HUDEP-2 (cell line): Measurements from ENCODE around the gene ATP8A2.

Source experiments
- DNase-seq, 76 experiments: peaks; one replicate each; lab custom pipeline; 2025; ENCODE audit not compliant: unreplicated experiment in 76 of 76; lab: John Stamatoyannopoulos, UW

Gene ATP8A2

DNA sequence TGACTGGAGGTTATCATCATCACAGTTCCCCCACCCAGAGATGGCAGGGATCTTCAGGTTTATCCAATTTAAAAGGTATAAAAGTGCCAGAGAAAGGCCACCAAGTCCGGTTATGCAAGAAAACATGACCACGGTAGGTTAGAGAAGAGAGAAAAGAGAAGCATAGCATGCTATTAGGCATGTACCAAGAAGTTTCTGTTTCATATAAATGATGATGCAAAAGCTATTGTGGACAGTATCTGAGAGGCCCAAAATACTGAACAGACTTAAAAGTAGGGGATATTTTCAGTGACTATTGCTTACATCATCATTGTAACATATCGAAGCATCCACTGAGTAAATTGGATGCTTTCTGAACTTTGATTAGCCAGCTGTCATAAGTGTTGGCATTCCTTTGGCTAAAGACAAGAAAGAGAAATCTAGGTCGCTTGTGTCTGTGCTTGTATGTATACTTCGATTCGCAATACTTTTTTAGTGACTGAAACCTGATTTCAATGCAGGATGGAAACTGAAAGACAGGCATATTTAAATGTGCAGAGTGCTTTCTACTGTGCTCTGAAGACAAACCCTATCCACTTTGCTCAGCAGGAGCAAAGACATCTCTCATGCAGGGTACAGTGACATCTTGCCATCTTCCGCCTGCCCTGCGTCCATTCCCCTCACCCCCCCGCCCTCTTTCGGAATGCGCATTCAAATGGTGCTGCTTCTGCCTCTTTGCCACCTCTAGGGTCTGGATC lies 499.8 kb downstream of the ATP8A2 start:
- no peak for DNase-seq

GRCh38 chr13:25872481-25873241 lies 500.9 kb downstream of the ATP8A2 start:
- DNase-seq = peak in 1 of 76 experiments; percentile 21

- DNase-seq = no peak
These were observed 501.5 kb downstream of the ATP8A2 start for GRCh38 chr13:25873242-25873612.

GRCh38 chr13:25874064-25874737 lies 502.4 kb downstream of the ATP8A2 start:
- DNase-seq = no peak

DNA sequence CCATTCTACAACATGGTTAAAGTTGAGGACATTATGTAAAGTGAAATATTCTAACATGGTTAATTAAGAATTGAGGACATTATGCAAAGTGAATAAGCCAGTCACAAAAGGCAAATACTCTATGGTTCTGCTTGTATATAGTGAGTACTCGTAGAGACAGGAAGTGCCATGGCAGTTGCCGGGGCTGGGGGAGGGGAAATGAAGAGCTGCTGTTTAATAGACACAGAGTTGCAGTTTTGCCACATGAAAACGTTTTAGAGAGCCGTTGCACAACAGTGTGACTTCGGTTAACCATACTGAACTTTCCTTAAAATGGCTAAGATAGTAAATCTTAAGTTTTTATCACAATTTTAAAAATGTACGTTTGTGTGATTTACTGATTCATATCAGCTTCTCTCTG lies 503.1 kb downstream of the ATP8A2 start:
- no peak for DNase-seq

GRCh38 chr13:25876247-25876646 lies 504.5 kb downstream of the ATP8A2 start:
- DNase-seq = no peak

GRCh38 chr13:25879466-25879865 lies 507.7 kb downstream of the ATP8A2 start:
- no peak for DNase-seq

GRCh38 chr13:25881136-25881926 lies 509.6 kb downstream of the ATP8A2 start:
- DNase-seq = no peak

GRCh38 chr13:25881971-25882451 lies 510.2 kb downstream of the ATP8A2 start:
- no peak for DNase-seq

DNA sequence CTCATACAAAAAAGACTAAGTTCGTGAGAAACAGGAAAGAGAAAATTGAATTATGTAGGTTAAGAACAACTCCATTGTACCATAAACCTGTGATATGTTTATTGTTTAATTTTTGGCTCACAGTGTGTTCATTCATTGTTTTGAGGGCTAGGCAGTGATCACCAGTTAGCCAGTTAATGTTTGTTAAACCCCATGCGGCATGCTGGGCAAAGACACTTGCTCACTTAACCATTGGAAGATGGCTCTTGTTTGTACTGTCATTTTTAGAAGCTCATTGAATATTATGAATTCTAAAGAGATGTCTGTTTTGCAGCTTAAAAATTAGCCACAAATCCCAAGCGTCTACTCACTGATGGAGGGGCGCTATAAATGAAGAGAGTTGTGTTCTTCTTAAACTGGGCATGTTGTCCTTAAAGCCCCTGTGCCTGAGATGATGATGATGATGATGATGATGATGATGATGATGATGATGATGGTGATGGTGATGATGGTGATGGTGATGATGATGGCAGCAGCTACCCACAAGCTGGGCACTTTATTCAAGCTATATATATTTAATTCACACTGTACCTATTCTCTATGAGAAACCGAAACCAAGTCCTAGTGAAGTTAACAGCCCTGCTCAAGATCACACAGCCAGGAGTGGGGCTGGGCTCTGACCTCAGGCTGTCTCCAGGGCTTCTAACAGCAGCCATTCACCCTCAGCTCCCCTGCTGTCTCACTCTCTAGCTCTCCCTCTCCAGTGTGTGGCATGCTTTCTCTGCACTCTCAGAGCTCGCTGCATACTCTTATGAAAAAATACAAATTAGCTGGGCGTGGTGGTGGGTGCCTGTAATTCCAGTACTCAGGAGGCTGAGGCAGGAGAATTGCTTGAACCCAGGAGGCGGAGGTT lies 510.9 kb downstream of the ATP8A2 start:
- no peak for DNase-seq

- no peak for DNase-seq
These were observed 513.6 kb downstream of the ATP8A2 start for GRCh38 chr13:25885418-25885817.

GRCh38 chr13:25886438-25887214 lies 514.9 kb downstream of the ATP8A2 start:
- no peak for DNase-seq

DNA sequence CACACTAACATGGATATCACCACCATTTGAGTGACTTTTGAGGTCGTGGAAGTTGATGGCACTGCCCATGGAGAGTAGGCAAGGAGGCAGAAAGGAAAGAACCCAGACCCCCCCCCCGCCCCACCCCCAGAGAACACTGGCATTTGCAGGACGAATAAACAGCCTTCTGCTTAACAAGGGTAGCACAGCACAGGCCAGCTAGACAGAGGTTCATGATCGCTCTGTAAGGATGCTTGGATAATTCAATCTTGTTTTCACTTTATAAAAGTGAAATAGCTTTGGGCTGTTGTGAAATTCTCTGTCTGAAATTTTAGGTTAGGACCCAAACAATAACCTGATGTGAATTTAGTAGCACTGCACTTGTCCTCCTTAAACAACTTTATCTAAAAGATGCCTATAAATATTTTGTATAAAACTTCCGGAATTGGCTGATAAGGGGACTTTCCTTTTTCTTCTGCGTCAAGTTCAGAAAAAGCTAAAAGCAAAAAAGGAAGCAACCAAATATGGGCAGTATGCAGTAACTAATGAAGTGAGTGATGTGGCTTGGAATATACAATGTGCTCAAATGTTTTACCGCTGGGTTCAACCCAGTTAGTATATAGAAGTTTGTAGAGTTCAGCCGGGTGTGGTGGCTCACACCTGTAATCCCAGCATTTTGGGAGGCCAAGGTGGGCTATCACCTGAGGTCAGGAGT lies 516.3 kb downstream of the ATP8A2 start:
- no peak for DNase-seq

DNA sequence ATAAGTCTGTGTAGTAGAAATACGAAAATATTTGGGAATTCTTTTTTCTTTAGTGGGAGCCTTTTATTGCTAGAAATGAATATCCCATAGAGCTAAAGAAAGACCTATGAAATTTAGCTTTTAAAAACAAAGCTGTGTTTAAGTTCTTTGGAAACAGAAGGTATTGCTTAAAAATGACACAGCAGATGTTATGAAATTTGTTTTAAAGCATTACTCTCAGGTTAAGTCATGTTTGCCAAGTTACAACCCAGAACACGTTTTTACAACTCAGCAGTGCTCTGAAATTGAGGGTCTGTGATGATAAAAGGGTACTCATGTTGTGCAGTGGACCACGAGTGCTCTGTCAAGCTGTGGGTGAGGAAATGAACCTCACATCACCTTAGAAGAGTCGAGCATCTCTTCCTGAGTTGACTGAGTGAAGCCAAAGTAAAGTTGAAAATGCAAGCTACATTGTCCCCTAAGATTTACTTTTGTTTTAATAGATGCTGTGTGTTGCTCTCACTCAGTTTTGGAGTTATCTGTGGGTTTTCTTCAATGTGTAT lies 519.0 kb downstream of the ATP8A2 start:
- no peak for DNase-seq

DNA sequence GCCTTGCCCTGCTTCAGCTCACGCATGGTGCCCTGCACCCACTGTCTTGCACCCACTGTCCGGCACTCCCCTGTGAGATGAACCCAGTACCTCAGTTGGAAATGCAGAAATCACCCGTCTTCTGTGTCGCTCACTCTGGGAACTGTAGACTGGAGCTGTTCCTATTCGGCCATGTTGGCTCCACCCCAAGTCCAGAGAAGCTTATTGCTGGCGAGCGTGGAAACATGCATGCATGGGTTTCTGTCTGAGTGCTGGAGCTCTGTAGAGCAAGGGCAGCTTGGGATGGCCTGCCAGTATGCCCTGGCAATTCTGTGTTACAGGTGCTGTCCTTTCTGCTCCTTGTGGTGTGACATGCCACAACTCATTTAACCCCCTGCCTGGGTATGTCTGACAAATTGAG lies 527.2 kb downstream of the ATP8A2 start:
- no peak for DNase-seq

DNA sequence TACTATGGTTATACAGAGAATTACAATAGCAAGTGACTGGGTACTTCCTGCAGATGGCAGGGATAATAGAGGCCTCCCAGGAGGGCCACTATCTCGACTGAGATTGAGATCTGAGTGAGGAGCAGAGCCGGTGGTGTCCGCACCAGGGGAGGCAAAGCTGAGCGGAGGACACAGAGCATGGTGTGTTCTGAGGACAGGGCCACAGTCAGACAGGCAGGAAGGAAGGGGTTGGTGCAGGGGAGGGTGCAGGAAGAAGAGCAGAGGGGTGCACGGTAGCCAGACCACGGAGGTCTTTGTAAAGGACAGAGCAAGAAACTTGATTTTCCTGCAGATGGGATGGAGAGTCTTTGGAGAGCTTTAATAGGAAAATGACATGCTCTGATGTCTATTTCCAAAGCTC lies 527.7 kb downstream of the ATP8A2 start:
- no peak for DNase-seq

- DNase-seq = no peak
These were observed 528.2 kb downstream of the ATP8A2 start for GRCh38 chr13:25899952-25900351.
